HG02938 (cell line): ENCODE data around the gene CSTB.

Source experiments
- ATAC-seq: cut with Tn5 transposase; IDR thresholded peaks from one replicate; pipeline ENCODE4 v1.9.1; 2021; ENCODE audit warnings: mild to moderate bottlenecking, moderate library complexity; ENCODE audit not compliant: unreplicated experiment

Gene CSTB

GRCh38 chr21:43769325-43769958, 6.7 kb downstream of the CSTB start:
- no peak for ATAC-seq

GRCh38 chr21:43768868-43769167, 7.3 kb downstream of the CSTB start:
- no peak for ATAC-seq

GRCh38 chr21:43767984-43768867, 7.9 kb downstream of the CSTB start:
- ATAC-seq = no peak

GRCh38 chr21:43767498-43767983, 8.6 kb downstream of the CSTB start:
- ATAC-seq = no peak

- ATAC-seq = no peak
Observed at GRCh38 chr21:43766734-43767497, 9.2 kb downstream of the CSTB start.

- ATAC-seq = no peak
Observed at GRCh38 chr21:43764576-43765495, 11.3 kb downstream of the CSTB start.

- ATAC-seq = no peak
Observed at GRCh38 chr21:43763901-43764523, 12.1 kb downstream of the CSTB start.

- ATAC-seq = no peak
Observed at GRCh38 chr21:43762303-43763128, 13.6 kb downstream of the CSTB start.

- no peak for ATAC-seq
Observed at GRCh38 chr21:43761886-43762285, 14.2 kb downstream of the CSTB start.

GRCh38 chr21:43760391-43760958, 15.6 kb downstream of the CSTB start:
- ATAC-seq = no peak

- no peak for ATAC-seq
Observed at GRCh38 chr21:43759651-43760050, 16.5 kb downstream of the CSTB start.

- no peak for ATAC-seq
Observed at GRCh38 chr21:43758811-43759210, 17.3 kb downstream of the CSTB start.

- ATAC-seq = no peak
Observed at GRCh38 chr21:43758111-43758641, 17.9 kb downstream of the CSTB start.

GRCh38 chr21:43757601-43758000, 18.5 kb downstream of the CSTB start:
- no peak for ATAC-seq

GRCh38 chr21:43755820-43756594, 20.1 kb downstream of the CSTB start:
- no peak for ATAC-seq

GRCh38 chr21:43754948-43755781, 20.9 kb downstream of the CSTB start:
- no peak for ATAC-seq

GRCh38 chr21:43753439-43753799, 22.7 kb downstream of the CSTB start:
- ATAC-seq = no peak
